Gastrocnemius medialis (tissue), 4 donors: ENCODE data around the gene MAML2.

Source experiments
- POLR2A ChIP-seq, 2 donors: fragments of 450-650 bp; IDR thresholded peaks; one replicate each; pipeline ENCODE4 v1.6.1; 2017; ENCODE audit warnings: antibody characterized with exemption in 2 of 2, mild to moderate bottlenecking in 2 of 2, moderate library complexity in 2 of 2
- TF ChIP-seq, protein P1 (sequence below), 5 experiments: fragments of 450-650 bp in 3 of 5; fragments of 200-600 bp in 2 of 5; sonication (generic) in 2 of 5; IDR thresholded peaks in 4 of 5; conservative IDR thresholded peaks in 1 of 5; 1 replicate in 4 of 5; 2 replicates in 1 of 5; pipeline ENCODE4 v1.5.1; 2016 to 2019; ENCODE audit warnings: antibody characterized with exemption in 5 of 5, mild to moderate bottlenecking in 3 of 5, moderate library complexity in 3 of 5

DNA sequence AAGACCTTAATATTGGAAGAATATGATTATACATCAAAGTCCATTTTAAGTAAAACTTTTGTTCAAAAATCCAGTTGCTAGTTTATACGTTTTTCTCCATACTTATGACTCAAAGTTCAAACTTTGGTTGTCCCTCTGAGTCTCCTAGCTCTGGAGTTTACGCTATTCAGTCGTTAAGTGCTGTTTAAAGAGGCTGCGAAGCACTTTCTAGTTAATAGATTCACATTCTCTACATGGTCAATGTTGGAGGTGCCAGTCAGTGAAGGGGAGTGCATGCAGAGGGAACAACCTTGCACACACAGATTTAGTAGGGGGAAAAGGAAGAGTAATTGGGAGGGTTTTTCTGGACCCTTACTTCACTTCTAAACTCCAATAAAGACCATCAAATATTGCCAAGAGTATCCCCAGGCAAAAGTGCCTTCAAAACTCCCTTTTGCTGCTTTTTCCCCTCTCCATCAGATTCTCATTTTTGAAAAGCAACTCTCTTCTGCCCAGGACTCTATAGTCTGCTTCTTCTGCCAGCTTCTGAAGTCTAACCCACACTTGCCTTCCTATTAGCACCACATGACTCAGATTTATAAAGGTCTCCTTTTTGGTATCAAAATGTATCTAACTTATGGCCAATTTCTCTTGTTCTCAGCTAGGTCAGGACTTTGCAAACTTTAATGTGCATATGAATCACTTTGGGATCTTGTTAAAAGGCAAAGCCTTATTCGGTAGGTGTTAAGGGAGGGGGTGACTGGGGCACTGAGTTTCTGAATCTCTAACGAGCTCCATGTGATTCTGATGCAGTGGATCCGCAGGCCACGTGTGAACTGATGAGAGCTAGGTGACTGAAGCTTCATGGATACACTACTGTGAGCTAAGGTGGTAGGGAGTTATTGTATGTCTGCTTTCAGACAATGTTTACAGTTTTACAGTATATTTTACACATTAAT, 322.9 kb downstream of the MAML2 start:
- TF ChIP-seq, protein P1, sequence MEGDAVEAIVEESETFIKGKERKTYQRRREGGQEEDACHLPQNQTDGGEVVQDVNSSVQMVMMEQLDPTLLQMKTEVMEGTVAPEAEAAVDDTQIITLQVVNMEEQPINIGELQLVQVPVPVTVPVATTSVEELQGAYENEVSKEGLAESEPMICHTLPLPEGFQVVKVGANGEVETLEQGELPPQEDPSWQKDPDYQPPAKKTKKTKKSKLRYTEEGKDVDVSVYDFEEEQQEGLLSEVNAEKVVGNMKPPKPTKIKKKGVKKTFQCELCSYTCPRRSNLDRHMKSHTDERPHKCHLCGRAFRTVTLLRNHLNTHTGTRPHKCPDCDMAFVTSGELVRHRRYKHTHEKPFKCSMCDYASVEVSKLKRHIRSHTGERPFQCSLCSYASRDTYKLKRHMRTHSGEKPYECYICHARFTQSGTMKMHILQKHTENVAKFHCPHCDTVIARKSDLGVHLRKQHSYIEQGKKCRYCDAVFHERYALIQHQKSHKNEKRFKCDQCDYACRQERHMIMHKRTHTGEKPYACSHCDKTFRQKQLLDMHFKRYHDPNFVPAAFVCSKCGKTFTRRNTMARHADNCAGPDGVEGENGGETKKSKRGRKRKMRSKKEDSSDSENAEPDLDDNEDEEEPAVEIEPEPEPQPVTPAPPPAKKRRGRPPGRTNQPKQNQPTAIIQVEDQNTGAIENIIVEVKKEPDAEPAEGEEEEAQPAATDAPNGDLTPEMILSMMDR (IDR thresholded peaks at IDR 0.05 in 4 of 5, conservative IDR thresholded peaks at IDR 0.05 in 1 of 5), result no peak
- no peak for TF ChIP-seq POLR2A (IDR thresholded peaks at IDR 0.05)
